Keratinocyte (primary cell): ENCODE data around the gene ABCA8. TPM values are rescaled to one million over a fixed set of nuclear protein-coding genes. Genes with fewer than 3 reads are reported as not detected.

ENCODE experiments used
- DNase-seq: peaks from one replicate; pipeline ENCODE4 v3.0.0-alpha.2; 2011; ENCODE audit warnings: low read depth, missing footprints, low spot score
- FAIRE-seq: peaks from 2 replicates; lab custom pipeline; 2011; peaks lifted over from hg19 to GRCh38; lab: Jason Lieb, UNC
- H2AFZ ChIP-seq: 2 replicates; pipeline ENCODE4 v1.6.0; 2012; ENCODE audit warnings: low read length, control low read depth, inconsistent platforms; ENCODE audit not compliant: control insufficient read depth
- H3K27ac ChIP-seq: 2 replicates; pipeline ENCODE4 v1.5.1; 2011; ENCODE audit warnings: low read length; ENCODE audit not compliant: control insufficient read depth, insufficient read depth
- H3K27me3 ChIP-seq: 3 replicates; pipeline ENCODE4 v1.6.0; 2011; ENCODE audit warnings: low read length; ENCODE audit not compliant: control insufficient read depth, insufficient read depth; ENCODE audit errors: extremely low read depth
- H3K36me3 ChIP-seq, 2 experiments: 2 replicates in 1 of 2; 3 replicates in 1 of 2; pipeline ENCODE4 v1.5.1; 2011; ENCODE audit warnings: low read length in 2 of 2, mild to moderate bottlenecking in 1 of 2; ENCODE audit not compliant: control insufficient read depth in 2 of 2, insufficient read depth in 2 of 2; ENCODE audit errors: extremely low read depth in 1 of 2
- H3K4me1 ChIP-seq: 3 replicates; pipeline ENCODE4 v1.5.1; 2011; ENCODE audit warnings: low read length; ENCODE audit not compliant: control insufficient read depth, insufficient read depth; ENCODE audit errors: extremely low read depth
- H3K4me2 ChIP-seq: 3 replicates; pipeline ENCODE4 v1.6.0; 2011; ENCODE audit warnings: low read depth, low read length; ENCODE audit not compliant: control insufficient read depth, insufficient read depth; ENCODE audit errors: extremely low read depth
- H3K4me3 ChIP-seq, 3 experiments: fragments of 200-600 bp in 1 of 3; sonication (generic) in 1 of 3; 2 replicates in 2 of 3; 3 replicates in 1 of 3; pipeline ENCODE4 v1.5.1; 2011 to 2016; ENCODE audit warnings: low read length in 3 of 3, mild to moderate bottlenecking in 3 of 3, control low read depth in 2 of 3, inconsistent platforms in 1 of 3, low read depth in 1 of 3, mixed read lengths in 1 of 3, mixed run types in 1 of 3, moderate library complexity in 1 of 3; ENCODE audit not compliant: control insufficient read depth in 2 of 3, insufficient read depth in 2 of 3; ENCODE audit errors: extremely low read depth in 1 of 3
- H3K79me2 ChIP-seq: 2 replicates; pipeline ENCODE4 v1.6.0; 2012; ENCODE audit warnings: low read length; ENCODE audit not compliant: control insufficient read depth, insufficient read depth
- H3K9ac ChIP-seq: 3 replicates; pipeline ENCODE4 v1.6.0; 2011; ENCODE audit warnings: low read length; ENCODE audit not compliant: control insufficient read depth, insufficient read depth; ENCODE audit errors: extremely low read depth
- H3K9me1 ChIP-seq: 3 replicates; pipeline ENCODE4 v1.6.0; 2011; ENCODE audit warnings: low read length; ENCODE audit not compliant: control insufficient read depth, insufficient read depth; ENCODE audit errors: extremely low read depth
- H3K9me3 ChIP-seq: 2 replicates; pipeline ENCODE4 v1.5.1; 2012; ENCODE audit warnings: low read depth, low read length; ENCODE audit not compliant: control insufficient read depth
- H4K20me1 ChIP-seq: 3 replicates; pipeline ENCODE4 v1.6.0; 2011; ENCODE audit warnings: low read length; ENCODE audit not compliant: control insufficient read depth, insufficient read depth; ENCODE audit errors: extremely low read depth
- CTCF ChIP-seq, 3 experiments: IDR thresholded peaks in 1 of 3; conservative IDR thresholded peaks in 1 of 3; optimal IDR thresholded peaks in 1 of 3; 2 replicates in 2 of 3; 3 replicates in 1 of 3; pipeline versions ENCODE3 to v1.5.1; 2011; ENCODE audit warnings: low read length in 3 of 3, mild to moderate bottlenecking in 3 of 3, moderate library complexity in 2 of 3, control low read depth in 1 of 3, inconsistent platforms in 1 of 3; ENCODE audit not compliant: insufficient read depth in 2 of 3; ENCODE audit errors: extremely low read depth in 1 of 3
- EZH2 ChIP-seq: IDR thresholded peaks from one replicate; pipeline ENCODE4 v1.6.1; 2012; ENCODE audit warnings: inconsistent platforms, mild to moderate bottlenecking, low read length, moderate library complexity
- dilution Hi-C: fragments of 300-500 bp; cut with MboI; formaldehyde crosslinking; loops from one replicate; pipeline ENCODE4 v1.7.0; 2020; ENCODE audit warnings: low sequenced_read_pairs; ENCODE audit not compliant: extremely low pct_ligation_motif_present
- polyA plus RNA-seq, 5 experiments: library from polyadenylated mRNA; depleted of rRNA in 3 of 5; stranded (reverse) in 3 of 5; stranded (forward) in 1 of 5; unstranded in 1 of 5; fragments of >200 nt; gene quantifications; 1 replicate in 1 of 5; 2 replicates in 3 of 5; 3 replicates in 1 of 5; pipeline versions ENCODE4 v1.2.1 to v1.2.3, GENCODE V29; 2011 to 2012; ENCODE audit warnings: missing spikeins in 2 of 5, low read depth in 1 of 5, low replicate concordance in 1 of 5

The ABCA8 gene
- polyA plus RNA-seq, 1 donor (not counting 4 experiments of a cell fraction or from before 2014, with no cell fraction given), result 0.01 TPM

GRCh38 chr17:68822719-68823289 is 132.4 kb downstream of the ABCA8 start:
- peaks cover 14% of the 10 kb centered on the region for H3K4me1 ChIP-seq
- H3K36me3 ChIP-seq, result no peaks in the 10 kb centered on the region
- H3K27me3 ChIP-seq, result no peaks in the 10 kb centered on the region
- TF ChIP-seq CTCF (optimal IDR thresholded peaks at IDR 0.05 in 1 of 3, IDR thresholded peaks at IDR 0.05 in 1 of 3, conservative IDR thresholded peaks at IDR 0.05 in 1 of 3; ENCODE audit: extremely low read depth in 1 of 3, insufficient read depth in 2 of 3, low read length in 3 of 3) (no peak), EZH2 (no peak)
- no peak overlapping the region for H2AFZ ChIP-seq
- no peak overlapping the region for H3K27ac ChIP-seq
- FAIRE-seq, result no peak
- no peak overlapping the region for H3K4me3 ChIP-seq
- no peaks in the 10 kb centered on the region for H3K79me2 ChIP-seq
- H3K9me1 ChIP-seq, result no peaks in the 10 kb centered on the region
- no peak for DNase-seq
- H3K9me3 ChIP-seq, result no peaks in the 10 kb centered on the region
- dilution Hi-C loops, result no loop called here
- no peaks in the 10 kb centered on the region for H4K20me1 ChIP-seq
- H3K9ac ChIP-seq, result no peak overlapping the region
- no peak overlapping the region for H3K4me2 ChIP-seq

GRCh38 chr17:68821860-68822696 is 133.1 kb downstream of the ABCA8 start:
- TF ChIP-seq EZH2 (no peak), CTCF (optimal IDR thresholded peaks at IDR 0.05 in 1 of 3, IDR thresholded peaks at IDR 0.05 in 1 of 3, conservative IDR thresholded peaks at IDR 0.05 in 1 of 3; ENCODE audit: extremely low read depth in 1 of 3, insufficient read depth in 2 of 3, low read length in 3 of 3) (no peak)
- Histone ChIP-seq H3K36me3 (no peaks in the 10 kb centered on the region), H3K4me2 (peak overlapping the region; percentile 51), H3K27me3 (no peaks in the 10 kb centered on the region), H4K20me1 (no peaks in the 10 kb centered on the region), H3K9me1 (no peaks in the 10 kb centered on the region), H3K27ac (no peak overlapping the region), H3K4me3 (no peak overlapping the region), H3K9me3 (no peaks in the 10 kb centered on the region), H3K4me1 (peaks cover 14% of the 10 kb centered on the region), H3K9ac (no peak overlapping the region), H3K79me2 (no peaks in the 10 kb centered on the region), H2AFZ (no peak overlapping the region)
- peak; percentile 94 for FAIRE-seq
- peak; percentile 23 for DNase-seq
- dilution Hi-C loops, result no loop called here
